Smooth muscle cell (in vitro differentiated cells): Measurements from ENCODE around the gene FIGN. TPM values are rescaled to one million over a fixed set of nuclear protein-coding genes. Genes with fewer than 3 reads are reported as not detected.

ENCODE experiments used
- DNase-seq: peaks from one replicate; lab custom pipeline; 2025; ENCODE audit not compliant: unreplicated experiment; lab: John Stamatoyannopoulos, UW
- H2AFZ ChIP-seq: fragments of 200-600 bp; sonication (generic); 2 replicates; pipeline ENCODE4 v1.6.0; 2016; ENCODE audit warnings: antibody characterized with exemption, low read depth, mild to moderate bottlenecking
- H3F3A ChIP-seq: fragments of 200-600 bp; sonication (generic); 2 replicates; pipeline ENCODE4 v1.6.0; 2017; ENCODE audit warnings: antibody characterized with exemption, low read depth
- H3K27ac ChIP-seq: fragments of 200-600 bp; sonication (generic); 2 replicates; pipeline ENCODE4 v1.5.1; 2016; ENCODE audit warnings: low read depth, mild to moderate bottlenecking
- H3K27me3 ChIP-seq: fragments of 200-600 bp; sonication (generic); 2 replicates; pipeline ENCODE4 v1.6.1; 2016; ENCODE audit warnings: low read depth, mild to moderate bottlenecking
- H3K36me3 ChIP-seq: fragments of 200-600 bp; sonication (generic); 2 replicates; pipeline ENCODE4 v1.5.1; 2016; ENCODE audit warnings: low read depth
- H3K4me1 ChIP-seq: fragments of 200-600 bp; sonication (generic); 2 replicates; pipeline ENCODE4 v1.5.1; 2016; ENCODE audit warnings: low read depth
- H3K4me2 ChIP-seq: fragments of 200-600 bp; sonication (generic); 2 replicates; pipeline ENCODE4 v1.6.0; 2016; ENCODE audit warnings: mild to moderate bottlenecking
- H3K4me3 ChIP-seq: fragments of 200-600 bp; sonication (generic); 2 replicates; pipeline ENCODE4 v1.5.1; 2016; ENCODE audit warnings: mild to moderate bottlenecking
- H3K79me2 ChIP-seq: fragments of 200-600 bp; sonication (generic); 2 replicates; pipeline ENCODE4 v1.6.0; 2016; ENCODE audit warnings: low read depth, mild to moderate bottlenecking
- H3K9ac ChIP-seq: fragments of 200-600 bp; sonication (generic); 2 replicates; pipeline ENCODE4 v1.6.0; 2016; ENCODE audit warnings: low read depth
- H3K9me3 ChIP-seq: fragments of 200-600 bp; sonication (generic); replicated peaks from 2 replicates; pipeline ENCODE4 v1.5.1; 2016; ENCODE audit warnings: low read depth
- H4K20me1 ChIP-seq: fragments of 200-600 bp; sonication (generic); 2 replicates; pipeline ENCODE4 v1.6.0; 2016; ENCODE audit warnings: low read depth
- CTCF ChIP-seq: fragments of 200-600 bp; sonication (generic); IDR thresholded peaks from 2 replicates; pipeline ENCODE4 v1.5.1; 2017; ENCODE audit warnings: borderline replicate concordance, mild to moderate bottlenecking, antibody characterized with exemption; ENCODE audit not compliant: insufficient read depth, poor library complexity, severe bottlenecking
- WGBS: methylation state at CpG from one replicate; pipeline ENCODE4 v1.1.7; 2016; ENCODE audit warnings: low lambda C conversion rate; 5-methylcytosine and 5-hydroxymethylcytosine counted together
- polyA plus RNA-seq: library from polyadenylated mRNA; unstranded; fragments of >200 nt; fragmentation: Nextera tagmentation; extraction: Ambion mirVana; gene quantifications from 2 replicates; pipeline ENCODE4 v1.2.1, GENCODE V29; 2016
- total RNA-seq: library from RNA; depleted of rRNA; stranded (reverse); fragments of >200 nt; gene quantifications from 2 replicates; pipeline ENCODE4 v1.2.3, GENCODE V29; 2014

The FIGN gene
- total and polyA plus RNA-seq, 2 experiments from 2014 or later: 0.71 to 4.8 TPM

GRCh38 chr2:163548970-163549369 is 186.8 kb downstream of the FIGN start:
- Histone ChIP-seq H3K27me3 (no peaks in the 10 kb centered on the region), H3F3A (no peaks in the 10 kb centered on the region), H3K36me3 (no peaks in the 10 kb centered on the region), H4K20me1 (no peaks in the 10 kb centered on the region), H3K4me2 (no peak overlapping the region), H2AFZ (no peak overlapping the region), H3K27ac (no peak overlapping the region), H3K4me3 (no peak overlapping the region), H3K9ac (no peak overlapping the region), H3K4me1 (peaks cover 5% of the 10 kb centered on the region), H3K9me3 (no peaks in the 10 kb centered on the region), H3K79me2 (no peaks in the 10 kb centered on the region)
- WGBS: 90% methylated on average over 3 of the region's 3 CpGs
- no peak for TF ChIP-seq CTCF
- DNase-seq: no peak
